ENCODE results near the gene SEMA5B. TPM values are rescaled to one million over a fixed set of nuclear protein-coding genes. Genes with fewer than 3 reads are reported as not detected.

The SEMA5B gene
- total and polyA plus RNA-seq, 2 donors (not counting 1 experiment from before 2014, with no cell fraction given): not detected

DNA sequence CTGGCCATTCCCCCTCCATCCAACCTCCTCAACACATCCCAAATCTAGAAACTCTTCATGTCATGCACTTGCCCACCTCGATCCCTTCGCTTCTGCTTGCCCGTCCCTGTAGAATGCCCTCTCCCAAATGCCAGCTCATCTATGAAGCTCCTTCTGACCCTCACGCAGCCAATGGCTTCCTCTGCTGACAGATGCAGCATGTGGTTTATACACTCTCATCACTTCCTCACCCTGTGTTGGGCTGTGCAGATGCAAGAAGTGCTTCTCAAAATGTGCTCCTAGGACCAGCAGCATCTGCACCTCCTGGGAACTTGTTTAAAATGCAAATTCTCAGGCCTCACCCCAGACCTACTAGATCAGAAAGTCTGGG, 51.7 kb downstream of the SEMA5B start:
- DNase-seq: peak; percentile 20
- H3K4me3 ChIP-seq (ENCODE audit: control extremely low read depth in 1 of 5, extremely low read depth in 1 of 5, insufficient read depth in 1 of 5, low read depth in 2 of 5, low read length in 4 of 5): no peak overlapping the region
- WGBS (ENCODE audit: insufficient coverage): 40% methylated on average over 4 of the region's 4 CpGs
- H3K27ac ChIP-seq (ENCODE audit: low read length in 2 of 2): no peak overlapping the region
- H4K20me1 ChIP-seq (ENCODE audit: control insufficient read depth, insufficient read depth, low read length, poor library complexity, severe bottlenecking): no peaks in the 10 kb centered on the region
- CTCF ChIA-PET: no interaction called here
- H3K4me2 ChIP-seq (replicated peaks; ENCODE audit: low read depth, low read length, poor library complexity, severe bottlenecking): peak overlapping the region; percentile 55
- peaks cover 21% of the 10 kb centered on the region for H3K4me1 Mint-ChIP-seq
- peak overlapping the region; percentile 33 for H3K4me3 Mint-ChIP-seq
- peaks cover 19 to 27% of the 10 kb centered on the region in 2 donors for H3K4me1 ChIP-seq (ENCODE audit: control insufficient read depth in 2 of 2, insufficient read depth in 2 of 2, low read length in 2 of 2)
- no peak overlapping the region for H3K9ac ChIP-seq (ENCODE audit: low read length)
- intact Hi-C loops (cut with micrococcal nuclease): no loop called here
- H3K27ac Mint-ChIP-seq: no peak overlapping the region
- H3K36me3 ChIP-seq (replicated peaks in 1 of 2; ENCODE audit: control extremely low read depth in 1 of 2, control insufficient read depth in 1 of 2, extremely low read depth in 1 of 2, insufficient read depth in 2 of 2, low read length in 1 of 2): no peaks in the 10 kb centered on the region
- peaks cover 6% of the 10 kb centered on the region for H3K27me3 Mint-ChIP-seq
- no peak for ATAC-seq (ENCODE audit: low read depth)
- H3K9me3 ChIP-seq (ENCODE audit: control extremely low read depth in 1 of 3, control insufficient read depth in 2 of 3, insufficient read depth in 1 of 3, low read length in 2 of 3): no peaks in the 10 kb centered on the region
- H3K9me3 Mint-ChIP-seq (ENCODE audit: insufficient read depth): no peaks in the 10 kb centered on the region
- H3K79me2 ChIP-seq (ENCODE audit: control insufficient read depth, insufficient read depth, low read length): no peaks in the 10 kb centered on the region
- TF ChIP-seq, protein P1, sequence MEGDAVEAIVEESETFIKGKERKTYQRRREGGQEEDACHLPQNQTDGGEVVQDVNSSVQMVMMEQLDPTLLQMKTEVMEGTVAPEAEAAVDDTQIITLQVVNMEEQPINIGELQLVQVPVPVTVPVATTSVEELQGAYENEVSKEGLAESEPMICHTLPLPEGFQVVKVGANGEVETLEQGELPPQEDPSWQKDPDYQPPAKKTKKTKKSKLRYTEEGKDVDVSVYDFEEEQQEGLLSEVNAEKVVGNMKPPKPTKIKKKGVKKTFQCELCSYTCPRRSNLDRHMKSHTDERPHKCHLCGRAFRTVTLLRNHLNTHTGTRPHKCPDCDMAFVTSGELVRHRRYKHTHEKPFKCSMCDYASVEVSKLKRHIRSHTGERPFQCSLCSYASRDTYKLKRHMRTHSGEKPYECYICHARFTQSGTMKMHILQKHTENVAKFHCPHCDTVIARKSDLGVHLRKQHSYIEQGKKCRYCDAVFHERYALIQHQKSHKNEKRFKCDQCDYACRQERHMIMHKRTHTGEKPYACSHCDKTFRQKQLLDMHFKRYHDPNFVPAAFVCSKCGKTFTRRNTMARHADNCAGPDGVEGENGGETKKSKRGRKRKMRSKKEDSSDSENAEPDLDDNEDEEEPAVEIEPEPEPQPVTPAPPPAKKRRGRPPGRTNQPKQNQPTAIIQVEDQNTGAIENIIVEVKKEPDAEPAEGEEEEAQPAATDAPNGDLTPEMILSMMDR (IDR thresholded peaks at IDR 0.05): no peak
- TF ChIP-seq EZH2 (IDR thresholded peaks at IDR 0.05; ENCODE audit: borderline replicate concordance, insufficient read depth, low read depth, low read length, poor library complexity, severe bottlenecking): no peak
- no peak overlapping the region for H2AFZ ChIP-seq (ENCODE audit: insufficient read depth, low read depth, low read length, poor library complexity, severe bottlenecking)
- POLR2A ChIA-PET: no interaction called here
- peaks cover 0 to 5% (median 0%) of the 10 kb centered on the region in 4 experiments for H3K27me3 ChIP-seq (replicated peaks in 1 of 4; ENCODE audit: control extremely low read depth in 1 of 4, control insufficient read depth in 3 of 4, insufficient read depth in 4 of 4, low read length in 3 of 4)

DNA sequence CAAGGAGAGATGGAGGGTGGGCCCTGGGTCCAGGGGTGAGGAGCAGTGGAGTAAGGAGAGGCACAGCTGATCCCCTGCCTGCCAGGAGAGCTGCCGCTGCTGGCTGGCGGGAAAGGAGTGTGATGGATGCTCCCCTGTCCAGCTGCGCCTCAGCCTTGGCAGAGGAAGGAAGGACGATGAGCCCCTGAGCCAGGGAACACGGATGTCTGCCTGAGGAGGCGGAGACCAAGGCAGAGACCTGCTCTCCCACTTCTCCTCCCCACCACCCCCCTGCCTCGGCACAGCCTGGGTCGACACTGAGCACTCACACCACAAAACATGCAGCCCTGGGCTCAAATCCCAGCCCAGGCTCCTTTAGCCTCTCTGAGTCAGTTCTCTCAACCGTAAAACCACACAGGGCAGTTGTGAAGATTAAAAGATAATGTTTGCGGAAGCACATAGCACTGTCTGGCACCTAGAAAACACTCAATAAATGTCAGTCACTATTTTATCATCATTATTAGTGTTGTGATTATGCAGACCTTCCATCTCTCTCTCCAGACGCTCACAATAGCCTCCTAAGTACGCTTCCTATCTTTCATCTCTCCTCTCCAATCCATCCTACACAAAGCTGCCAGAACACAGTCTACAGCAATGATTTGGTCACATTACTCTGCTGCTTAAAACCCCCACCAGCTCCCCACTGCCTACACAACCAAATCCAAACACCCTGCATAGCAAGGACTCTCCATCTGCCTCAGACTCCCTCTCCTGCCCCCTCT, 52.2 kb downstream of the SEMA5B start:
- H3K9ac ChIP-seq (ENCODE audit: low read length): peak overlapping the region; percentile 20
- intact Hi-C loops (cut with micrococcal nuclease): no loop called here
- DNase-seq (no peak), ATAC-seq (ENCODE audit: low read depth) (no peak)
- Mint-ChIP-seq H3K4me1 (peaks cover 21% of the 10 kb centered on the region), H3K27ac (no peak overlapping the region), H3K4me3 (peak overlapping the region; percentile 55), H3K27me3 (peaks cover 6% of the 10 kb centered on the region), H3K9me3 (ENCODE audit: insufficient read depth) (no peaks in the 10 kb centered on the region)
- H3K36me3 ChIP-seq (replicated peaks in 1 of 2; ENCODE audit: control extremely low read depth in 1 of 2, control insufficient read depth in 1 of 2, extremely low read depth in 1 of 2, insufficient read depth in 2 of 2, low read length in 1 of 2): no peaks in the 10 kb centered on the region
- no peaks in the 10 kb centered on the region for H3K9me3 ChIP-seq (ENCODE audit: control extremely low read depth in 1 of 3, control insufficient read depth in 2 of 3, insufficient read depth in 1 of 3, low read length in 2 of 3)
- peak overlapping the region; percentile 55 for H3K4me2 ChIP-seq (replicated peaks; ENCODE audit: low read depth, low read length, poor library complexity, severe bottlenecking)
- ChIA-PET POLR2A (no interaction called here), CTCF (no interaction called here)
- peak overlapping the region in 1 of 5 experiments; percentile 30 for H3K4me3 ChIP-seq (ENCODE audit: control extremely low read depth in 1 of 5, extremely low read depth in 1 of 5, insufficient read depth in 1 of 5, low read depth in 2 of 5, low read length in 4 of 5)
- H3K4me1 ChIP-seq (ENCODE audit: control insufficient read depth in 2 of 2, insufficient read depth in 2 of 2, low read length in 2 of 2): peaks cover 19 to 27% of the 10 kb centered on the region in 2 donors
- WGBS (ENCODE audit: insufficient coverage): 36% methylated on average over 7 of the region's 12 CpGs
- TF ChIP-seq, protein P1 (IDR thresholded peaks at IDR 0.05): no peak
- TF ChIP-seq EZH2 (IDR thresholded peaks at IDR 0.05; ENCODE audit: borderline replicate concordance, insufficient read depth, low read depth, low read length, poor library complexity, severe bottlenecking): no peak
- peaks cover 0 to 5% (median 0%) of the 10 kb centered on the region in 4 experiments for H3K27me3 ChIP-seq (replicated peaks in 1 of 4; ENCODE audit: control extremely low read depth in 1 of 4, control insufficient read depth in 3 of 4, insufficient read depth in 4 of 4, low read length in 3 of 4)
- H2AFZ ChIP-seq (ENCODE audit: insufficient read depth, low read depth, low read length, poor library complexity, severe bottlenecking): peak overlapping the region; percentile 26
- no peak overlapping the region for H3K27ac ChIP-seq (ENCODE audit: low read length in 2 of 2)
- H4K20me1 ChIP-seq (ENCODE audit: control insufficient read depth, insufficient read depth, low read length, poor library complexity, severe bottlenecking): no peaks in the 10 kb centered on the region
- H3K79me2 ChIP-seq (ENCODE audit: control insufficient read depth, insufficient read depth, low read length): no peaks in the 10 kb centered on the region
